Glomerular endothelial cell (primary cell): ENCODE data around the gene OSGIN1. TPM values are rescaled to one million over a fixed set of nuclear protein-coding genes. Genes with fewer than 3 reads are reported as not detected.

Experiments
- DNase-seq: peaks from one replicate; pipeline ENCODE4 v3.0.0-alpha.2; 2011; ENCODE audit warnings: low read depth, low spot score; ENCODE audit errors: extremely low read depth
- total RNA-seq: library from RNA; depleted of rRNA; stranded (reverse); fragments of >200 nt; gene quantifications from 2 replicates; pipeline ENCODE4 v1.2.3, GENCODE V29; 2015

The OSGIN1 gene
- total RNA-seq, 1 donor from 2014 or later = 4.1 TPM

DNA sequence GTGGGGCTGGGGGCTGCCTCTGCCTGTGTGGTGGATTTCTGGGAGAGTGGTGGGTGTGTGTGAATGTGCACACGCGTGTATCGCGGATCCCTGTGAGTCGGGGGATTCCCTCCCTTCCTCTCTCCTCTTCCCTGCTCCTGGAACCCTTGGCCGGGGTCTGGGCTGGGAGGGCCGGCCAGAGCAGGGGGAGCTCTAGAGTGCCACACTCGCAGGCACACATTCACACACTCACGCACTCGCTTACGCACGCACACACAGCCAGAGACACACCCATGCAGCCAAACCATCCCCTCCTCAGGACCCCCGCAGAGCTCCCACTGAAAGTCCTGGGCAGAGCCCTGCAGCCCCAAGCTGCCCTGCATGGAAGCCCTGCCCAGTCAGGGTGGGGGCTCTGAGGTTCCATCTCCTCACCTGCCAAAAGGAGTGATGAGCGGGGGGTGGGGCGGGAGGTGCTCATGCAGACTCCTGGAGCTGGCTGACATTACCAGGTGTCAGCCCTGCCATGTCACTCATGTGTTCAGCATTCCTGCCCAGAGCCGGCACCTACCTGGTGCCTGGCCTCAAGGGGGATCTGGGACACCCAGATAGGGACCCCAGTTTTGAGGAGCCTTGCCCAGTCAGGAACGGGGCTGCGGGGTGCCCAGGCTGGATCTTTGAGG lies 16.9 kb downstream of the OSGIN1 start:
- no peak for DNase-seq

DNA sequence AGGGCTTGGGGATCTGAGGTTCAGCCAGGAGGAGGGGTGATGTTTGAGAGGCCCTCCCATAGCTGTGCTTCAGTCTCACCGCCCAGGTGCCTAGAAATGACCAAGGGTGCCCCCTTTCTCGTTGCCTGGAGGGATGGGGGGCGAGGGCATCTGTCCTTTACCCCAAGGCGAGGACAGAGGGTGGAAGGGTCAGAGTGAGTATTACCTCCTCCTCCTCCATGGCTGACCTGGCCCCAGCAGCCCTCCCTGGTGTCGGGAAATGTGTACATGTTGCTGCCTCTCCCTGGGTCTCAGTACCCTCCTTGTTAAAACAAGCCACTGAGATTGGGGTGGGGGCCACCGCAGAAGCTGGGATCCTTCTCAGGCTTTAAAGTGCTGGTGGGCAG lies 17.4 kb downstream of the OSGIN1 start:
- DNase-seq = no peak

DNA sequence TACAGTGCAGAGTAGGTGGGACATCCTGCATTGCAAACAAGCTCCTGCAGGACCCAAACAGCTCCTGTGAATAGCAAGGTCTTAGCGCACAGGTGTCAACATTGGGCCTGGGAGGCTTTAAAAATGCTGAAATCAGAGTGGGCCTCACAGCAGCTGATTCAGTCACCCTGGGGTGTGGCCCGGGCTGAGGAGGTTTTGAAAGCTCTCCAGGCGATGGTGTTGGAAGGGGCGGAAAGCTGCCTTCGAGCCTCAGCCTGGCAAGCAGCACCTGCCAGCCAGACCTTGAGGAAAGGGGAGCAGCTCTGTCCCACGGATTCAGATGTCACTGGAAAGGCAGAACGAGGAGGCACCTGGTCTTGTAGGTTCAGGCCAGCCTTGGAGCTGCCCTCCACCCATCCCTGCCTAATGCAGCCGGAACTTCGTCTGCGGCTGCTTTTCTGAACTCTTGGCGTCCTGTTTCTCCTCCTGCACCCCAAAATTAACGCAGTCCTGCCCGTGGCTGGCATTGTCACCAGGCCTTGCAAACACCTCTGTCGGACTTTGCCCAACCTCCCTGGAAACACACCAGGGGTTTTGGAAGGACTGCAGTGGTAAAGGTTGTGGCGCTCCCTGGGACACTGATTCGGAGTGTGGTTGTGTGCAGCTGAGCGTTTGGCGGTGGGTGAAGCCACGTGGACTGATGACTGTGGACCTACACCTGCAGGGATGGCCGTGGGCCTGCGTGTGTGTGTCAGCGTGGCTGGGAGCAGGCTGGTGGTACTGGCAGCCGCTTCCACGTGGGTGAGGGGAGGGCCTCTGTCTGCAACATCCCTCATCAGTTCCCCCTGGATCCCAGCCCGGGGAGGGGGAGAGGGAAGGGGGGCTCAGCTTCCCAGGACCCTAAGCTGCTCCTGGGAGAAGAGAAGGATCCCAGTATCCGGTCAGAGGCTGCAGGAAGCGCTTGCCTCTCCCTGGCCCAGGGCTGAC lies 18.4 kb downstream of the OSGIN1 start:
- DNase-seq = no peak

DNA sequence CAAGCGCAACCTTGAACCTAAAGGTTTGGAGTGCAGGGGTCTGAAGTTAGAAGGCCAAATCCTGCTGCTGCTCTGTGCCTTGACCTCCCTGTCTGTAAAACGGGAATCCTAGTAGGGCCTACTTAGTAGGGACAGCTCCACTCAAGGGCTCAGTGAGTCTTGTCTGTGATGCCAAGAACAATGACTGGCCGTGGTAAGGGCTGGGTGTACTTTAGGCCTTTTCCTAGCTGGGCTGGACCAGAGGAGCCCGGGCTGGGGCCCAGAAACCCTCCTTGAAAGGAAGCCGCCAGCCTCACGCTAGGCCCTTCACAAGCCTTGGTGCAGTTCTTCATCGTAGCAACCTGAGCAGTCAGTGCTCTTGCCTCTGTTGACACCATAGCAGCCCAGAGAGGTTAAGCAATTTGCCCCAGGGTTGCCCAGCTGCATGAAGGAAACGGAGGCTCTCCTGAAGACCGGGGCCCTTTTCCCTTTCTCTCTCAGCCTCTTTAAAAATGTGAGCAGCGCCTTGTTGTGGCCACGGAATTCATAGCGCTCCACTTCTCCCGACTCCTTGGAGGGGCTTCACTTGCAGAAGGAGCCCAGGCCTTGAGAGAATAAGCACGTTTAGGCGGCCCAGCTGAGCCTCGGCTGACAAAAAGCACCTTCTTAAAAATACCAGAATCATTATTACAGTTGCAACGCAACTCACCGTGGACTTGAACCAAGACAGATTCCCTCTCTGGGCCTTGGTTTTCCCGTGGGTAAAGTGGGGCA lies 19.4 kb downstream of the OSGIN1 start:
- no peak for DNase-seq

DNA sequence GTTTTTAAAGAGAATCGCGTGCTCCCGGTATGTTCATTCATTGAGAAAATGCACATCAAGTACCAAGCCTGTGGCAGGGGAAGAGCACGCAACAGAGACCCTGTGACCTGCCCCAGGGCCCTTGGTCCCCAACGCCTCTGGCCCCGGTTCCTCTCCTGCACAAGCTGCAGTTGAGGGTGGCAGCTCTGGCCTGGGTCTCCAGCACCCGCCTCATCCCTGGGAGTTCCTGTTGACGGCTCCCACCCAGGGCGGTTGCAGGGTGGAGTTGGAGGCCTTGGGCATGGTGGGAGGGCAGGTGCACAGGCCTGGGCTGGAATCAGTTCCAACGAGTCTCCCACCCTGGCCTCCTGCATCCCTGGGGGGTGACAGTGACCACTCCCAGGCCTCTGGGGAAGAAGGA lies 20.0 kb downstream of the OSGIN1 start:
- DNase-seq = no peak

DNA sequence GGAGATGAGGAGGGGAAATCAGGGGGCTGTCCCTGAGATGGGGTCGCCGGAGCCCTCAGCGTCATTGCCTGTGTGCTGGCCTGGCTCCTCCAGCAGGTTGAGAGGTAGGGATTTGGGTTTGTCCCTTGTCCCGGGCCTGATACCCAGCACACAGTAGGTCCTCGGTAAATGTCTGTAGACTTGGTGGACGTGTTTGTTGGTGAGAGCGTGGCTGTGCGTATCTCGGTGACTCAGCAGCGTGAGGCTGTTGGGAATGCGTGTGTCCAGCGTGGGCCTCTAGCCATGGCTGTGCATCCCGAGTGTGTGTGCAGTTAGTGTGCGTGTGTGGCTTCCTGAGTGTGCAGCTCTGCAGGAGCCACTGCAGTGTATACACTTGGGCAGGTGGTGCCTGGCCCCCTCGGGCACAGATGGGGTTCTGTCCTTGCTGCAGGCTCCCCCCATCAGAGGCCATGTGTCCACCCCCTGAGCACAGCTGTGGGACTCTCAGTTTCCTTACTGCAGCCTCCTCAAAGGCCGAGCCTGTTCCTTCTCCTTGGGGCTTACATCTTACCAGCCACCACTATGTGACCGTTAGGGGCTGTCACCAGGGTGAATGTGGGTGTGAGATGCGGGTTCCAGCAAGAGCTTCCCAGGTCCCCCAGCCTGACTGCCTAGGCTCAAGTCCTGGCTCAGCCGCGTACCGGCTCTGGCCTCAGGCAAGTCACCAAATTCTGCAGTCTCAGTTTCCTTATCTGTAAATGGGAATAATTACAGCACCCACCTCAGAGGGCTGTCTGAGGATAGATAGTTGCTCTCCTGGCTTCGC lies 20.7 kb downstream of the OSGIN1 start:
- DNase-seq = no peak

DNA sequence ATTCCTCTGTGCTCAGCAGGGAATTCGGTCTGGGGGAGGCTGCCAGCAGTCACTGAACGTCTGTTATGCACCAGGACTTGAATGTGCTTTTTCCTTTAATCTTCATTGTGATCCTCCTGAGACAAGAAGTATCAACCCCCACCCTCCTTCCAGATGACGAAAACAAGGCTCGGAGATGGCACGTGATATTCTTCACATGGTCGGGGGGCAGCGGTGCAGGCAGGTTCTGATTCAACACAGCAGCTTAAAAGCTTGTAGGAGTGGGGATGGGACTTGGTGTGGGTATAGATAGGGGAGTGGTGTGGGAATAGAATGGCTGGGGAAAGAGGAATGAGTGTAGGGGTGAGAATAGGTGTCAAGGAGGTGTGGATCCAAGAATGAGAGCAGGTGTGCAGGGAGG lies 21.4 kb downstream of the OSGIN1 start:
- DNase-seq = no peak

DNA sequence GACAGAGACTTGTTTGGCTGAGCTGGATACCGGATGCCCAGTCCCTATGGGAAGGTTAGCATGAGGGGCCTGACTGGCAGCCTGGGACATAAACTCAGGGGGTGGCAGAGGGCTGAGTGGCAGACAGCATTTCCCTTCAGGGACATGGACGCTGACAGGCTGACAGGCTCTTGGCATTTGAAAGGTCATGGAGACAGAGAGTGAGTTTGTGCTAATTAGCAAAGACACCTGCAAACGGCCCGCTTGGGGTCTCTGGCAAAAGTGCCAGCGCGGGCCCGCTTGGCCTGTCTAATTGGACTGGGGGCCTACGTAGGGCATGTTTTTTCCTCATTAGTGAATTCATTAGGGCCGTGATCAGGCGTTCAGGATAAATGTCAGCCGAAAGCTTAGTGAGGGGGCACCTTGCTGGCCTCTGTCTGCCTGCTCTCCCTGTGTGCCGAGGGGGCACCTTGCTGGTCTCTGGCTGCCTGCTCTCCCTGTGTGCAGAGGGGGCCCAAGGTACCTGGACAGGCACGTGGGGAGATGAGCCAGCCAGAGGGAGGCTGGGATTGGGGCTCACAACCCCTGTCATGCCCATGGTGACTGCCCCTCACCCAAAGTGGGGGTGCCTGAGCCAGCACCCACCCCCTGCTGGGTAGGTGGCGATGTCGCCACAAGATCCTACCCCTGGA lies 22.7 kb downstream of the OSGIN1 start:
- DNase-seq = no peak

DNA sequence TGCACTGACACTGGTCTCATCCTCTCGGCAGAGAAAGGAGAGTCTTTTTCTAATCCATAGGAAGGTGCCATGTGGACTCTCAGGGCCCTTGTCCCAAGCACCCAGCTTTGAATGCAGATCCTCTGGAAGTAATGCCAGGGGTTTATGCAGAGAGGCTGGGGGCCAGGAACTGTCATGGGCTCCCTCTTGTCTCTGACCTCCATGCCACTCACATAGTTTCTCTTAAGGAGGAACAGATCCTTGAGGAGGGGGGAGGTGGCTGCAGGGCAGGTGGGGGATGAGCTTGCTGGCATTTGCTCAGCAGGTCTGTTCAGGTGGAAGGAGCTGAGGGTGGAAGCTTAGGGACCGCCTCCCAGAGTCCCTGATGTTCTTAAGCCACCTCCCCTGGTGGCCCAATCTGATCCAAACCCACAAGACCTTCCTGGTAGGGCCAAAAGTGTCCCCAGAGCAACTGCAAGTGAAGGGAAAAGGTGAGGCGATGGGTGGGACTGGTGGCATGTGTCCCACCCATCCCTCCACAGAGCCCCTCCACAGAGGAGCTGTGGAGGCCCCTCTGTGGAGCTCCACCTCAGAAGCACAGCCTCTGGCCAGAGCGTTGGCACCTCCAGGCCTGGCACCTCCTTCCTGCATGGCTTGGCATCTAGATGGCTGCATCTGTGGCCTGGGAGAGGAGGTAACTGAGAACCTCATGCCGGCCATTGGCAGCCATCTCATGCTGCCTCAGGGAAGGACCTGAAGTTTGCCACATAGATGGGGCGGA lies 24.2 kb downstream of the OSGIN1 start:
- no peak for DNase-seq

DNA sequence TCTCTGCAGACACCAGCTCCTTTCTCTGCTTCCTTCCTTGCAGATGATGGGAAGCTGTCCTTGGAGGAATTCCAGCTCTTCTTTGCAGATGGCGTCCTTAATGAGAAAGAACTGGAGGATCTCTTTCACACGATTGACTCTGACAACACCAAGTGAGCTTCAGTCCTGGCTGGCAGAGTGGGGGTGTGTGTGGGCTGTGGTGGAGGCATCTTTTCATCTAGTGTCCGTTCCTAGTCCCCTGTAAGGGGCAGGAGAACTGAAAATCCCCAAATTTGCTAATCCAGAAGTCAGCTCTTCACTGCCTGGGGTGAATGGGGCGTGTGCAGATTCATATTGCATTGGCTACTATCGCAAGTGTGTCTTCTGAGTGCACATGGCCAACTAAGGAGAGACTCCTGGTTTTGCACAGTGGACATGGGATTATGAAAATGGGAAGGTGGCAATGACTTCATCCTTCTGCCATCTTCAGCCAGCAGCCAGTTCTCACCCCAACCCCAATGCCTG lies 25.4 kb downstream of the OSGIN1 start:
- DNase-seq = no peak

DNA sequence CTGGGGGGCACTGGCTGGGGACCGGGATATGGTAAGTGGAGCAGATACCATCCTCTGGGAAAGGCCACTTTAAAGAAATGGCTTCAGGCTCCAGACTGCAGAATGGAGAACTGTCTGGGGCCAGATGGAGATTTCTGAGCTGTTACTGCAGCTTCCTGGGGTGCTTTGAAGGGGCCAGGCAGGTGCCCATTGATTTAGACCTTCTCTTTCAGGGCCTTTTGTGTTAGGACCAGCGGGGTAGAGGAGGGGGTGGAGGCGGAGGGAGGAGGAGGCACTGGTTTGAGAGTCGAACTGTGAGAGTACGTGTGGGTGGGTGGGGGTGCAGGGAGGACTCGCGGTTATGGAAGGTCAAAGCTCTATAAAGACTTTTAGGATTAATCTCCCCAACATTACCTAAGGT lies 26.4 kb downstream of the OSGIN1 start:
- no peak for DNase-seq

DNA sequence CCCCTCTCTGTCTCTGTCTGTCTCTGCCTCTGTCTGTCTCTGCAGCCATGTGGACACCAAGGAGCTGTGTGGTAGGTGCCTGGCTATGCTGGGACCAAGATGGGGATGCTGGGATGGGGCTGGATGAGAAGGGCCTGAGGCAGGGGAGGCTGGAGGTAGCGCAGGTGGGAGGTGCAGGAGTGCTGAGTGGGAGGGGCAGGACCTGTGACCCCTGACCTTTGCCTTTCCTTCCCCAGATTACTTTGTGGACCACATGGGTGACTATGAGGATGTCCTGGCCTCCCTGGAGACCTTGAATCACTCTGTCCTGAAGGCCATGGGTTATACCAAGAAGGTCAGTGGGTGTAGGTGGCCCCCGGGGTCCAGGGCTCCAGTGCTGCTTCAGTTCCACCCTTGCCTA lies 27.8 kb downstream of the OSGIN1 start:
- no peak for DNase-seq

DNA sequence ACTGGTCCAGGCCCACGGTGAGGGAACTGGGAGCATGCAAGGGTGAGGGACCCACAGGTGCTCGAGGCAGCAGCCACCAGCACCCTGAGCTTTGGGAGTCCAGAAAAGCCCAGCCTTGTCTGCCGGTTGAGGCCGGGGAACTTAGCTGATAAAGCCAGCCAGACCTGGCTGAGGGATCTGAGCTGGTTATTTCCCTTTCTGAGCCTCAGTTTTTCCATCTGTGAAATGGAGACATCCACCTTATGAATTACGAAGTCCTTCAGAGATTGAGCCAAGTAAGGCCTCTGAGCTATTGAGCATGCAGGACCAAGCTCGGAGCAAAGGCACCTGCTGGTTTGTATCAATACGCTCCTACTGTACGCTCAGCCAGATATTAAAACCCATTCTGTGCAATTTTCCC lies 28.8 kb downstream of the OSGIN1 start:
- DNase-seq = no peak

DNA sequence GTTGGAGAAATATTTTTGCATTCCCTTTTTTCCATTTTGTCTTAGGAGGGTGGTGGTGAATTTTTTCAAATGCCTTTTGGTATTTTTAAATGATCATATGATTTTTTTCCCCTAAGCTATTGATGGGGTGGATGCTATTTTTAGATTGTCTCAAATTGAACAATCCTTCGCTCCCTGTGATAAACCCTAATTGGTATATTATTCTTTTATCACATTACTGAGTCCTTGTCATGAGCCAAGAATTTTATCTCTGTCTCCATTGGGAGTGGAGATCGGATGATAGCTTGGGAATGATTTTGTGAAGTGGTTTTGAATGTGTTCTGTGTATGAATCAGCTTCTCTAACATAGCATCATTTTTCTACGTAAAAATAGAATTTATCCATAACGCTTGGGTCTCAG lies 30.5 kb downstream of the OSGIN1 start:
- no peak for DNase-seq

DNA sequence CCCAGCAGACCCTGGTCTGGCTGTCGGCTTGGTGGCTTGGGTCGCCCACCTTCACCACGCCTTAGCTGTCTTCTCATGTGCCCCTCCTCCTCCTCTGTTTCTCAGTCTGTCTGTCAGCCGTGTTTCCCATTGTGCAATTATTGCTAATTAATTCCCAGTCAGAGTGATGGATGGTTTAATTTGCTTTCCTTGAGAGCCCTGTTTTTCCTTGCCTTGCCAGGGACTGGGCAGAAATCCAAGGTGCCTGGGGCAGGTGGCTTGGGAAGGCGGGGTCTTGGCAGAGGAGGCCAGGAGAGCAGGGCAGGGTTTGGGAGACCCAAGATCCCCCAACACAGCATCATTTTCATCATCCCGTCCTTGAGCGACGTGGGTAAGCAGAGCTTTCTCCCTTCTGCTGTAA lies 36.3 kb downstream of the OSGIN1 start:
- DNase-seq = no peak

DNA sequence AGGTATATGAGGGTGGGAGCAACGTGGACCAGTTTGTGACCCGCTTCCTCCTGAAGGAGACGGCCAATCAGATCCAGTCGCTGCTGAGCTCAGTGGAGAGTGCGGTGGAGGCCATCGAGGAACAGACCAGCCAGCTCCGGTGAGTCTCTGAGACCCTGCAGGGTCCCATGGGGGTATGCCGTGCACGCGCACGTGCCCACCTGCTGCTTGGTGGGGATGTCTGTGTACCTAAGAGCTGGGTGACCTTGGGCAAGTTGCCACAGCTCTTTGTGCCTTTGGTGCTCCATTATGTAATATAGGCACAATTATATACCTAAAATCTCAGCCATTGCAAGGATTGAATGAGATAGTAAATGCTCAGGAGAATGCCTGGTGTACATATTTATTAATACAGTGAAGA lies 37.5 kb downstream of the OSGIN1 start:
- no peak for DNase-seq

DNA sequence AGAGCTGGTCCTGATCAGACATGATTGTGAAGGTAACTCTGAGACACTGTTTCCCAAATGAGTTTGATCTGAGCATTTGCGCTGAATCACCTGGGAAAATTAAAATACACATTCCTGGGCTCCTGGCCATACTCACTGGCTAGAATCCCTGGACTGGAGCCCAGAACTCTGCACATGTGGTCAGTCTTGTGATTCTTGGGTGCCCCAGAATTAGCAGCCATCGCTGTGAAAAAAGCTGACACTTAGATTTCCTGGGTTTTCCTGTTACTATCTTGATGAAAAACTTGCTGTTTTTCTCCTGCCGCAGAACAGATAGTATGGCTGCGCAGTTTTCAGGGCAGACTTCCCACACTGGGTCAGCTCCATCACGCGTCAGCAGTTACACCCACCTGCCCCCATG lies 39.6 kb downstream of the OSGIN1 start:
- DNase-seq = no peak

DNA sequence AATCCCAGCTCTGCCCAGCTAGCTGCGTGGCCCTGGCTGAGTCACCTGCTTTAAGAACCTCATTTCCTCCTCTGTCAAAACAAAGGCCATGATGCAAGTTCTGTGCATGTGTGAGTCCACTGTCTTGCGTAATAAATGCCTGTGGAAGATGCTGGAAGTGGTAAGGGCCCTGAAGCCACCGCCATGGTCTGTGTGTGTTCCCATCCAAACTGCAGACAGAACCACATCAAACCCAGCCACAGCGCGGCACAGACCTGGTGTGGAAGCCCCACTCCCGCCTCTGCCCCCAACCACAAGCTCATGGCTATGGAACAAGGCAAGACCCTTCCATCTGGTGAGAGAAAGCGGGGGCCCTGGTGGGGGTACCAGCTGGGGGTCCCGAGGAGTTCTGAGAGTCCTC lies 41.0 kb downstream of the OSGIN1 start:
- DNase-seq = no peak

DNA sequence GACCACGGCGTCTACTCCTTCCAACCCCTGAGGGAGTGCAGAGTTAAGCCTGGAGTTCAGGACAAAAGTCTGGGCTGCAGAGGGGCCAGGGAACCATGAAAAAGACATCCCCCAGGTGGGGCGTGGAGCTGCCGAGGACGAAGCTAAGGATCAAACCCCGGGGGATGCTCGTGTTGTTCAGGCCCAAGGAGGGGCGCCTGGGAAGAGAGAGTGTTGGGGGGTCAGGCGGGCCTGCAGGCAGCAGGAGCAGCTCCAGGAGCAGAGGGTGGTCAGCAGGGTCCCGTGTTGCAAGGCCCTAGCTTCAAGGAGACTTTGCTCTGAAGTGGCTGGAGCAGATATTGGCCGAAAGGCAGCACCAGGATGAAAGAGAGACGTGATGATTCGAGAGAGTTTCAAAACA lies 41.7 kb downstream of the OSGIN1 start:
- DNase-seq = no peak
